Loucy (cell line): Measurements from ENCODE around the gene ADTRP.

Source experiments
- H2AFZ ChIP-seq: fragments of 200-600 bp; sonication (generic); 2 replicates; pipeline ENCODE4 v1.6.0; 2016; ENCODE audit warnings: antibody characterized with exemption, mild to moderate bottlenecking, low read length, moderate library complexity
- H3F3A ChIP-seq: fragments of 200-600 bp; 2 replicates; pipeline ENCODE4 v1.6.0; 2016; ENCODE audit warnings: antibody characterized with exemption, low read depth, mild to moderate bottlenecking
- H3K27me3 ChIP-seq: fragments of 200-600 bp; sonication (generic); 2 replicates; pipeline ENCODE4 v1.6.1; 2014; ENCODE audit warnings: low read length, mild to moderate bottlenecking; ENCODE audit not compliant: insufficient read depth, poor library complexity, severe bottlenecking
- H3K36me3 ChIP-seq: fragments of 200-600 bp; sonication (generic); 2 replicates; pipeline ENCODE4 v1.6.1; 2016; ENCODE audit warnings: low read length; ENCODE audit not compliant: insufficient read depth
- H3K4me1 ChIP-seq: fragments of 200-600 bp; sonication (generic); 2 replicates; pipeline ENCODE4 v1.5.1; 2014; ENCODE audit warnings: low read length, mild to moderate bottlenecking; ENCODE audit not compliant: insufficient read depth, poor library complexity, severe bottlenecking
- H3K4me2 ChIP-seq: fragments of 200-600 bp; sonication (generic); 2 replicates; pipeline ENCODE4 v1.6.0; 2014; ENCODE audit warnings: antibody characterized with exemption, low read length, low read depth, mild to moderate bottlenecking; ENCODE audit not compliant: poor library complexity, severe bottlenecking
- H3K4me3 ChIP-seq: fragments of 200-600 bp; sonication (generic); 2 replicates; pipeline ENCODE4 v1.5.1; 2014; ENCODE audit warnings: low read length, mild to moderate bottlenecking, mixed read lengths; ENCODE audit not compliant: poor library complexity, severe bottlenecking
- H3K79me2 ChIP-seq: fragments of 200-600 bp; sonication (generic); 2 replicates; pipeline ENCODE4 v1.6.1; 2014; ENCODE audit warnings: low read length; ENCODE audit not compliant: insufficient read depth
- H3K9ac ChIP-seq: fragments of 200-600 bp; sonication (generic); 2 replicates; pipeline ENCODE4 v1.6.0; 2014; ENCODE audit warnings: mild to moderate bottlenecking, low read depth, low read length, moderate library complexity; ENCODE audit not compliant: poor library complexity, severe bottlenecking
- H3K9me2 ChIP-seq: fragments of 200-600 bp; sonication (generic); replicated peaks from 2 replicates; pipeline ENCODE4 v1.6.1; 2016; ENCODE audit warnings: low read depth, low read length, mixed read lengths
- H3K9me3 ChIP-seq: fragments of 200-600 bp; sonication (generic); 2 replicates; pipeline ENCODE4 v1.6.1; 2014; ENCODE audit warnings: mild to moderate bottlenecking, antibody characterized with exemption, low read length, low read depth; ENCODE audit not compliant: insufficient read depth
- H4K20me1 ChIP-seq: fragments of 200-600 bp; sonication (generic); 2 replicates; pipeline ENCODE4 v1.6.0; 2014; ENCODE audit warnings: antibody characterized with exemption, low read length, mild to moderate bottlenecking; ENCODE audit not compliant: insufficient read depth, poor library complexity, severe bottlenecking
- CTCF ChIP-seq: fragments of 200-600 bp; sonication (generic); conservative IDR thresholded peaks from 2 replicates; pipeline ENCODE4 v1.5.1; 2014; ENCODE audit warnings: mild to moderate bottlenecking, antibody characterized with exemption, low read length
- EZH2phosphoT487 ChIP-seq: fragments of 200-600 bp; IDR thresholded peaks from 2 replicates; pipeline ENCODE4 v1.6.1; 2018; ENCODE audit warnings: antibody characterized with exemption, mild to moderate bottlenecking, moderate library complexity, borderline replicate concordance

ADTRP gene

GRCh38 chr6:11814106-11814505 is 35.5 kb upstream of the ADTRP start:
- TF ChIP-seq CTCF (no peak), EZH2phosphoT487 (no peak)
- Histone ChIP-seq H3K4me1 (no peaks in the 10 kb centered on the region), H3K79me2 (no peaks in the 10 kb centered on the region), H3K4me3 (no peak overlapping the region), H3F3A (no peaks in the 10 kb centered on the region), H3K27me3 (no peaks in the 10 kb centered on the region), H3K9me2 (no peaks in the 10 kb centered on the region), H3K9me3 (no peaks in the 10 kb centered on the region), H3K4me2 (no peak overlapping the region), H3K36me3 (no peaks in the 10 kb centered on the region), H4K20me1 (no peaks in the 10 kb centered on the region), H3K9ac (no peak overlapping the region), H2AFZ (no peak overlapping the region)

- Histone ChIP-seq H3K9me3 (no peaks in the 10 kb centered on the region), H3K27me3 (no peaks in the 10 kb centered on the region), H3F3A (no peaks in the 10 kb centered on the region), H3K4me2 (no peak overlapping the region), H3K9me2 (no peaks in the 10 kb centered on the region), H3K79me2 (no peaks in the 10 kb centered on the region), H3K36me3 (no peaks in the 10 kb centered on the region), H4K20me1 (no peaks in the 10 kb centered on the region), H2AFZ (no peak overlapping the region), H3K4me1 (no peaks in the 10 kb centered on the region), H3K4me3 (no peak overlapping the region), H3K9ac (no peak overlapping the region)
- TF ChIP-seq EZH2phosphoT487: no peak
- TF ChIP-seq CTCF: no peak
Observed at GRCh38 chr6:11813606-11814005, 35.0 kb upstream of the ADTRP start.

DNA sequence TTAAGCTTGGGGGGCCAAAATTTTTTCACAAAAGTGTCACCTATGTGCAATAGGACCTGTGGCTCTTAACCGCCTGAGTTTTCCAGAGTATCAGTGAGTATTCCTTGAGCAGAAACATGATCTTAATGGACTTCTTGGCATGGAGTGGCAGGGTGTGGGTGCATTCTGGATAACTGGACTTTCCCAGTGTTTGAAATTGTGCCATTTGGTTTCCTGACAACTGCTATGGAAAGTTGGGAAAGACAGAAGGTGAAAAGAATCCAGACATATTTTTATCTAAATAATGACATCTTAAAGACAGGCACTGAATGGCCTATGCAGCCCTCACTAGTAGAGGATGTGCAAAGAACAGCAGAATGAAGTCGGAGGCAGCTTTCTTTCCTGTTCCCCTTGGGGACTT is 34.3 kb upstream of the ADTRP start:
- no peaks in the 10 kb centered on the region for H3K9me3 ChIP-seq
- no peaks in the 10 kb centered on the region for H3K27me3 ChIP-seq
- H4K20me1 ChIP-seq: no peaks in the 10 kb centered on the region
- no peak overlapping the region for H2AFZ ChIP-seq
- no peak overlapping the region for H3K4me2 ChIP-seq
- H3K9me2 ChIP-seq: no peaks in the 10 kb centered on the region
- no peaks in the 10 kb centered on the region for H3K79me2 ChIP-seq
- TF ChIP-seq CTCF: no peak
- TF ChIP-seq EZH2phosphoT487: no peak
- no peaks in the 10 kb centered on the region for H3K4me1 ChIP-seq
- no peaks in the 10 kb centered on the region for H3K36me3 ChIP-seq
- no peak overlapping the region for H3K9ac ChIP-seq
- H3K4me3 ChIP-seq: no peak overlapping the region
- no peaks in the 10 kb centered on the region for H3F3A ChIP-seq
